ENCODE results near the gene TAF11L13.
"Not testable (repeated sequence)": the region's sequence is repeated elsewhere in the genome, so short reads cannot be mapped to it uniquely, and the experiment has no call there.

The TAF11L13 gene

GRCh38 chr5:17634160-17634559, 2.3 kb downstream of the TAF11L13 start, which contains the start of gene TAF11L14:
Gene TAF11L14 (plus strand): TSS chr5:17634460.
- no peaks in the 10 kb centered on the region for H3K36me3 ChIP-seq (ENCODE audit: control insufficient read depth, insufficient read depth, low read length)
- no peak within 1 kb of the TSS for H3K4me3 ChIP-seq (ENCODE audit: low read length)
- no peaks in the 10 kb centered on the region for H3K4me1 ChIP-seq (ENCODE audit: control insufficient read depth, insufficient read depth, low read length)
- no peak within 1 kb of the TSS for H3K9ac ChIP-seq (ENCODE audit: low read length)
- H3K27ac ChIP-seq (ENCODE audit: low read depth, low read length): no peak within 1 kb of the TSS
- no peaks in the 10 kb centered on the region for H3K27me3 ChIP-seq (ENCODE audit: control insufficient read depth, insufficient read depth, low read length)

- H3K27me3 ChIP-seq (ENCODE audit: control insufficient read depth, insufficient read depth, low read length); H3K4me1 ChIP-seq (ENCODE audit: control insufficient read depth, insufficient read depth, low read length); H3K36me3 ChIP-seq (ENCODE audit: control insufficient read depth, insufficient read depth, low read length); H3K27ac ChIP-seq (ENCODE audit: low read depth, low read length); H3K9ac ChIP-seq (ENCODE audit: low read length); H3K4me3 ChIP-seq (ENCODE audit: low read length): not testable (repeated sequence)
Observed at GRCh38 chr5:17649232-17649631, 17.3 kb downstream of the TAF11L13 start.

GRCh38 chr5:17655201-17655759, 23.4 kb downstream of the TAF11L13 start:
- H3K4me1 ChIP-seq (ENCODE audit: control insufficient read depth, insufficient read depth, low read length); H3K27ac ChIP-seq (ENCODE audit: low read depth, low read length); H3K4me3 ChIP-seq (ENCODE audit: low read length); H3K27me3 ChIP-seq (ENCODE audit: control insufficient read depth, insufficient read depth, low read length); H3K36me3 ChIP-seq (ENCODE audit: control insufficient read depth, insufficient read depth, low read length); H3K9ac ChIP-seq (ENCODE audit: low read length): not testable (repeated sequence)

- Histone ChIP-seq H3K36me3 (ENCODE audit: control insufficient read depth, insufficient read depth, low read length) (no peaks in the 10 kb centered on the region), H3K4me1 (ENCODE audit: control insufficient read depth, insufficient read depth, low read length) (no peaks in the 10 kb centered on the region), H3K4me3 (ENCODE audit: low read length) (no peak overlapping the region), H3K9ac (ENCODE audit: low read length) (no peak overlapping the region), H3K27ac (ENCODE audit: low read depth, low read length) (no peak overlapping the region), H3K27me3 (ENCODE audit: control insufficient read depth, insufficient read depth, low read length) (no peaks in the 10 kb centered on the region)
Observed at GRCh38 chr5:17655921-17656320, 24.0 kb downstream of the TAF11L13 start.

GRCh38 chr5:17663182-17663581, 31.3 kb downstream of the TAF11L13 start:
- Histone ChIP-seq H3K4me3 (ENCODE audit: low read length) (no peak overlapping the region), H3K9ac (ENCODE audit: low read length) (no peak overlapping the region), H3K27ac (ENCODE audit: low read depth, low read length) (no peak overlapping the region), H3K36me3 (ENCODE audit: control insufficient read depth, insufficient read depth, low read length) (no peaks in the 10 kb centered on the region), H3K4me1 (ENCODE audit: control insufficient read depth, insufficient read depth, low read length) (no peaks in the 10 kb centered on the region), H3K27me3 (ENCODE audit: control insufficient read depth, insufficient read depth, low read length) (no peaks in the 10 kb centered on the region)

GRCh38 chr5:17665836-17666235, 33.9 kb downstream of the TAF11L13 start:
- H3K27me3 ChIP-seq (ENCODE audit: control insufficient read depth, insufficient read depth, low read length): no peaks in the 10 kb centered on the region
- H3K36me3 ChIP-seq (ENCODE audit: control insufficient read depth, insufficient read depth, low read length): no peaks in the 10 kb centered on the region
- H3K27ac ChIP-seq (ENCODE audit: low read depth, low read length): no peak overlapping the region
- no peak overlapping the region for H3K4me3 ChIP-seq (ENCODE audit: low read length)
- no peak overlapping the region for H3K9ac ChIP-seq (ENCODE audit: low read length)
- H3K4me1 ChIP-seq (ENCODE audit: control insufficient read depth, insufficient read depth, low read length): no peaks in the 10 kb centered on the region

- H3K4me1 ChIP-seq (ENCODE audit: control insufficient read depth, insufficient read depth, low read length): no peaks in the 10 kb centered on the region
- H3K9ac ChIP-seq (ENCODE audit: low read length): no peak overlapping the region
- no peaks in the 10 kb centered on the region for H3K27me3 ChIP-seq (ENCODE audit: control insufficient read depth, insufficient read depth, low read length)
- H3K27ac ChIP-seq (ENCODE audit: low read depth, low read length): no peak overlapping the region
- no peaks in the 10 kb centered on the region for H3K36me3 ChIP-seq (ENCODE audit: control insufficient read depth, insufficient read depth, low read length)
- H3K4me3 ChIP-seq (ENCODE audit: low read length): no peak overlapping the region
Observed at GRCh38 chr5:17666726-17667235, 34.9 kb downstream of the TAF11L13 start.

GRCh38 chr5:17670353-17670752, 38.5 kb downstream of the TAF11L13 start:
- Histone ChIP-seq H3K9ac (ENCODE audit: low read length) (no peak overlapping the region), H3K4me1 (ENCODE audit: control insufficient read depth, insufficient read depth, low read length) (no peaks in the 10 kb centered on the region), H3K27ac (ENCODE audit: low read depth, low read length) (no peak overlapping the region)

GRCh38 chr5:17678751-17679324, 47.0 kb downstream of the TAF11L13 start:
- H3K9ac ChIP-seq (ENCODE audit: low read length): no peak overlapping the region
- H3K27me3 ChIP-seq (ENCODE audit: control insufficient read depth, insufficient read depth, low read length): no peaks in the 10 kb centered on the region
- no peak overlapping the region for H3K27ac ChIP-seq (ENCODE audit: low read depth, low read length)
- no peak overlapping the region for H3K4me3 ChIP-seq (ENCODE audit: low read length)
- no peaks in the 10 kb centered on the region for H3K4me1 ChIP-seq (ENCODE audit: control insufficient read depth, insufficient read depth, low read length)
- H3K36me3 ChIP-seq (ENCODE audit: control insufficient read depth, insufficient read depth, low read length): no peaks in the 10 kb centered on the region

More at GRCh38 chr5:17670353-17670752, 38.5 kb downstream of the TAF11L13 start:
- H3K27me3 ChIP-seq (ENCODE audit: control insufficient read depth, insufficient read depth, low read length): no peaks in the 10 kb centered on the region
- H3K4me3 ChIP-seq (ENCODE audit: low read length): no peak overlapping the region
- no peaks in the 10 kb centered on the region for H3K36me3 ChIP-seq (ENCODE audit: control insufficient read depth, insufficient read depth, low read length)

GRCh38 chr5:17679597-17680203, 47.8 kb downstream of the TAF11L13 start:
- H3K27me3 ChIP-seq (ENCODE audit: control insufficient read depth, insufficient read depth, low read length): no peaks in the 10 kb centered on the region
- no peak overlapping the region for H3K27ac ChIP-seq (ENCODE audit: low read depth, low read length)
- H3K4me3 ChIP-seq (ENCODE audit: low read length): no peak overlapping the region
- no peaks in the 10 kb centered on the region for H3K4me1 ChIP-seq (ENCODE audit: control insufficient read depth, insufficient read depth, low read length)
- H3K36me3 ChIP-seq (ENCODE audit: control insufficient read depth, insufficient read depth, low read length): no peaks in the 10 kb centered on the region
- H3K9ac ChIP-seq (ENCODE audit: low read length): no peak overlapping the region

GRCh38 chr5:17680737-17681136, 48.8 kb downstream of the TAF11L13 start:
- Histone ChIP-seq H3K27ac (ENCODE audit: low read depth, low read length) (no peak overlapping the region), H3K9ac (ENCODE audit: low read length) (no peak overlapping the region), H3K27me3 (ENCODE audit: control insufficient read depth, insufficient read depth, low read length) (no peaks in the 10 kb centered on the region), H3K36me3 (ENCODE audit: control insufficient read depth, insufficient read depth, low read length) (no peaks in the 10 kb centered on the region), H3K4me3 (ENCODE audit: low read length) (no peak overlapping the region), H3K4me1 (ENCODE audit: control insufficient read depth, insufficient read depth, low read length) (no peaks in the 10 kb centered on the region)
